GM12872 (cell line): Measurements from ENCODE around the gene DNASE1.

ENCODE experiments used
- CTCF ChIP-seq: IDR thresholded peaks from 3 replicates; pipeline ENCODE4 v1.5.1; 2011; ENCODE audit warnings: low read depth, mild to moderate bottlenecking, low read length, moderate library complexity; ENCODE audit not compliant: insufficient read depth

The DNASE1 gene

GRCh38 chr16:3654249-3654991 is at the start of gene DNASE1:
Gene DNASE1 (plus strand): TSS chr16:3654691. CDS start chr16:3655374, 683 bp downstream.
- peak; percentile 89 for TF ChIP-seq CTCF

GRCh38 chr16:3606441-3606840 is 48.0 kb upstream of the DNASE1 start:
- no peak for TF ChIP-seq CTCF

- no peak for TF ChIP-seq CTCF
Measured at GRCh38 chr16:3607161-3607560, 47.3 kb upstream of the DNASE1 start.

GRCh38 chr16:3607634-3608033 is 46.9 kb upstream of the DNASE1 start:
- TF ChIP-seq CTCF, result no peak

- TF ChIP-seq CTCF, result no peak
Measured at GRCh38 chr16:3608069-3608468, 46.4 kb upstream of the DNASE1 start.

- no peak for TF ChIP-seq CTCF
Measured at GRCh38 chr16:3609895-3610697, 44.4 kb upstream of the DNASE1 start.

- no peak for TF ChIP-seq CTCF
Measured at GRCh38 chr16:3610698-3611145, 43.8 kb upstream of the DNASE1 start.
